Kidney tubule cell (primary cell): Measurements from ENCODE around the gene GNG13.
A peak's percentile ranks its signal among the peaks of the same experiment; 100 is the strongest.
"Not testable (repeated sequence)": the region's sequence is repeated elsewhere in the genome, so short reads cannot be mapped to it uniquely, and the experiment has no call there.

Source experiments
- DNase-seq: peaks from one replicate; pipeline ENCODE4 v3.0.0-alpha.2; 2018; ENCODE audit warnings: low spot score

GNG13 gene

GRCh38 chr16:799948-800833 lies at the start of gene GNG13:
TSS of gene GNG13 (minus strand) at chr16:800734. CDS start at chr16:799077, 1,657 bp downstream.
- no peak for DNase-seq

DNA sequence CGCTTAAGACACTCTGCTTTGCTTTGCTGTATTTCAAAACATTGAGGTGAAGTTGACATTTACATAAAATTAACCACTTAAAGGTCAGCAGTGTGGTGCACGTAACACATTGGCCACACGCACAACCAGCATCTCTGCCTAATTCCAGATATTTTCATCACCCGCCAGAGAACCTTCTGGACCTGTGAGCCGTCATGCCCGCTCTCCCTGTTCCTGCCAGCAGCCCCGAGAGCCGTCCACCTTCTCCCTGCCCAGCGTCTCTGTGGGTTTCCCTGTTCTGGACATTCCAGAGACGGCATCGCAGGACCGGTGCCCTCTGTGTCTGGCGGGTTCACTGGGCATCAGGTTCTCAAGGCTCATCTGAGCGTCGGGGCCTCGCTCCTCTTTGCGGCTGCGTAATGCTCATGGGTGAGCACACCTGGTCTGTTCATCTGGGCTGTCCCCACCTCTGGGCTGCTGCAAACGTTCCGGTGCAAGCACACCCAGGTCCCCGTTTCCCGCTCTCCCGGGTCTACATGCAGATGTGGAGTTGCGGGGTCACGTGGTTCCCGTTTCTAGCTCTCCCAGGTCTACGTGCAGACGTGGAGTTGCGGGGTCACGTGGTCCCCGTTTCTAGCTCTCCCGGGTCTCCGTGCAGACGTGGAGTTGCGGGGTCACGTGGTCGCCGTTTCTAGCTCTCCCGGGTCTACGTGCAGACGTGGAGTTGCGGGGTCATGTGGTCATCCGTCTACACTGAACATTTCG lies 48.1 kb upstream of the GNG13 start:
- DNase-seq: no peak

DNA sequence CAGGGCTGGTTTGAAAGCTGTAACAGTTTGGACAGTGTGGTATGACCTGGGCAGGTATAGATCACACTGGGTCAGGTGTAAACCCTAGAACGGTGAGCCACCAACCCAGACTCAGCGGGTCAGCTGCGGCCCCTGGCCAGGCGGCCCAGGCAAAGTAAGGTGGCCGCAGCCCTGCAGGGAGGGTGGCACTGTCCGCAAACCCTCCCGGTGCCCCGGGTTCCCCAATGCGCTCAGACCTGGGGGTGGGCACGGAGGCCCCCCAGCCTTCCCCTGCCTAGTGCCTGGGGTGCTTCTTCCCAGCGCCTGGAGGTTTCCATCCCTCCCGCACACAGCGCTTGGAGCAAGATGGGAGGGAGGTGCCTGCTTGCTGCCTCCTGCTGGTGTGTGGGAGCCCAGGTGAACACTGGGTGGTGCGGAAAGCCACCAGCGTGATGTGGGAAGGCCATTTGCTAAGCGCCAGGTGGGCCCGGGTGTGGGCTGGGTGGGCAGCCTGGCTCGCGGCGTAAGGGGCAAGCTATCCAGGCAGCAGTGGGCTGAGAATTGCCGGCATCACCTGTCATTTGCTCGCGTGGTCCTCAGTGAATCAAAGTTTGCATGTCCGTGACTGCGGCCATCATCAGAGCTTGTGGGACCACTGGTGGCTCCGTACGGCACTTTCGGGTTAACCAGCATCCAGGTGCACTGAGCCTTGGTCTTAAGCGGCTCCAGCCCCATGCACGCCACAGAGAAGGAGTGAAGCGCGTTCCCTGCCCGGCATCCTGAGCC lies 47.3 kb upstream of the GNG13 start:
- DNase-seq: no peak

GRCh38 chr16:847151-847550 lies 46.6 kb upstream of the GNG13 start:
- no peak for DNase-seq

- DNase-seq: no peak
Measured at GRCh38 chr16:845351-845745, 44.8 kb upstream of the GNG13 start.

- no peak for DNase-seq
Measured at GRCh38 chr16:844638-845350, 44.3 kb upstream of the GNG13 start.

DNA sequence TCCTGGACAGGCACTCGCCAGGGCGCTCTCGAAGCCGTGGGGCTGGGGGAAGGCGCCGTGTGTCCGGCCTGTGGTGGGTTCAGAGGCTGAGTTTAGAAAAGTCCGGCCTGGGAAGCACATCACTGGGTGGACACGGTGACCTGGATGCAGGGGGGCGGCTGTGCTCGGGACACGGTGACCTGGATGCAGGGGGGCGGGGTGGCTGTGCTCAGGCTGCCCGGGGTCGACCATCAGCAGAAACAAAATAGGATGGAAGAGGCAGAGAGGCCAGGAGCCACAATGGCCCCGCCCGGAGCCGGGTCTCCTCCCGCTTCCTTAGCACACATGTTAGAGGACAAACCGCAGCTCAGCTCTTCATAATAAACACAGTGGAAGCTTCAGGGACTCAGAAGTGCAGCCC lies 43.2 kb upstream of the GNG13 start:
- no peak for DNase-seq

DNA sequence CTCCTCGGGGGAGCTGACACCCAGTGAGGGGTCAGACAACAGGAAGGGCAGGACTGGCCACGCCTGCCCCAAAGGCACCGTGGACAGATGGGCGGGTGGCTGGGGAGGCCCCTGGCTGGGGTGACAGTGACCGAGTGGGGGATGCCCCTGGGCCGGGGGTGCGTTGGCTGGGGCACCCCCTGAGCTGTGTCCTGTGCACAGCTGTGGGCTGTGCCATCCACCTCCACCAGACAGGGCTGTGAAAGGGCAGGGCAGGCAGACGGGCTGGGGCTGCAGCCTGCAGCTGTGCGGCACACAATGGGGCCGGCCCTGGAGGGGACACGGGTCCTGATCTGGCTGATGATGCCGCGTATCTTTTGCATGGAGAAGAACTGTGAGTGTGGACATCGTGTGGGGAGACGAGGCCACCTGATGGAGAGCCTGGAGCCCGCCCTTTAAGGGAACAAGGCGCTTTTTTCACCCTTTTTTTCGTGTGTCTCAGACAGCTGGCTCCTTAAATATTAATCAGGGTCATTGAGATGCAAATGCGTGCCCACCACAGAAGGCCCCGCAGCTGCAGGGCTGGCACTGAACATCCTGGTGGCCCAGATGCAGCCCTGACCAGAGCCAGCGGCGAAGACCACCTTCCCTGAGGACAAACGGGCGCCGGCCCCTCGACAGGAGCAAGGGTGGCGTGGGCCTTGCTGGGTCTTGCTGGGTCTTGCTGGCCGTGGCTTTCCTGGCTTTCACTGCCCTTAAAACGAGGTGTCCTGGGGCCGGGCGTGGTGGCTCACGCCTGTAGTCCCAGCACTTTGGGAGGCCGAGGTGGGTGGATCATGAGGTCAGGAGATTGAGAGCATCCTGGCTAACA lies 42.4 kb upstream of the GNG13 start:
- DNase-seq: no peak

DNA sequence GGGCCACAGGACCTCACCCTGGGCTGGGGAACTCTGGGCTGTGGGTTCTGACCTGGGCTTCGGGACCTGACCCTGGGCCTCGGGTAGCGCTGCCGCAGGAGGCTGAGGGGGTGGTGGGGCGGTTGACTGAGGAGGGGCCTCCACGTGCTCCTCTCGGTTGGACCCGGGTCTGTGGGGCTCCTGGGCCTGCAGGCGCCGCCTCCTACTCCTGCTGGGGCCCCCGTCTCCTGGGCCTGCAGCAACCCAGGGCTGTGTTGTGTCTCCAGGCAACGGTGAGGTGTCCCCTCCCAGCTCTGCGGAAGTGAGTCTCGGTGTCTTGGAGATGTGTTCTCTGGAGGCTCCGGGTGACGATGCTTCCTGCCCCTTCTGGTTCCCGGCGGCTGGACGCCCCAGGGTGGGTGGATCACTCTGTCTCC lies 41.5 kb upstream of the GNG13 start:
- DNase-seq: peak; percentile 44

- DNase-seq: no peak
Measured at GRCh38 chr16:841455-842060, 41.0 kb upstream of the GNG13 start.

DNA sequence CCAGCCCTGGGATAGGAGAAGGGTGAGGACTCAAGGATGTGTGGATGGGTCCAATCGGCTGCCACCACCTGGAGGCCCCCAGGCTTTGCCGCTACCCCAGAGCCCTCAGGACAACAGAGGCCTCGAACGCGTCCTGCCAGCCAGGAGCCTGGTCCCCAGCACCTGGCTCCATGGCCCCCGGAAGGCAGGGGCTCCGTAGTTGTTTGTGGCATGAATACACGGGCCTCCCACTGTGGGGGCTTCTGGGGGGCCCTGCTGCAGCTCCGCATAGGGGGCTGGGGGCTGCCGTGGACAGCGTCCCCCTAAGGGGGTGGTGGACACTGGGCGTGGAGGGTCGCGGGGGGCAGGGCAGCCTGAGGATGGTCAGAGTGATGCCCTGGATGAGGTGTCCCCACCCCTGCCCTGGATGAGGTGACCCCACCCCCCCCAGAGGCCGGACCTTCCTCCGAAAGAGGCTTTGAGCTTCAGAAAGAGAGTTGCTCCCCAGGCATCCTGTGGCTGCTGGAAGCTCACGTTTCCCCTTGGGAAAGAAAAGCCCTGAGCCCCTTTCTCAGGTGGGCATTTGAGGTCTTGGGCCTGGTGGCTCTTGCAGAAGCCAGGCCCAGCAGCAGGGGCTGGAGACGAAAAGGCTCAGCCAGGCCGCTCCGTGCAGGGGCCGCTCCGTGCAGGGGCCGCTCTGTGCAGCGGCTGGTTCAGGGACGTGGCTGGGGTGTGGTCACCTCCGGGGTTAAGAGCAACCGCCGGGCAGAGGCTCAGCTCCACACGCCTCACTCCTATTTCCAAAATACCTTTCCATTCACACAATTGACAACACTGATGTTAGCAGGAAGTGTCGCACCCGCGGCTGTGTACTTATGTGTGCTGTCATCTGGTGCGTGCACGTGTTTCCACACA lies 40.3 kb upstream of the GNG13 start:
- DNase-seq: no peak

- no peak for DNase-seq
Measured at GRCh38 chr16:839643-840408, 39.3 kb upstream of the GNG13 start.

GRCh38 chr16:838741-839140 lies 38.2 kb upstream of the GNG13 start:
- no peak for DNase-seq

DNA sequence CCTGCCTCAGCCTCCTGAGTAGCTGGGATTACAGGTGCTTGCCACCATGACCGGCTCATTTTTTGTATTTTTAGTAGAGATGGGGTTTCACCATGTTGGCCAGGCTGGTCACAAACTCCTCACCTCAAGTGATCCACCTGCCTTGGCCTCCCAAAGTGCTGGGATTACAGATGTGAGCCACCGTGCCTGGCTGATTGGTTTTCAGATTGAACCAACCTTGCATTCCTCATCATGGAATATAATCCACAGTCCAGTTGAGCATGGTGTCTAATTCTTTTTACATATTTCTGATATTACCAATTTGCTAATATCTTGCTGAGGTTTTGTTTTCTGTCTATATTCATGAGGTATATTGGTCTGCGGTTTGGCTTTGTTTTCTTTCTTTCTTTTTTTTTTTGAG lies 36.3 kb upstream of the GNG13 start:
- DNase-seq: not testable (repeated sequence)

GRCh38 chr16:836221-836620 lies 35.7 kb upstream of the GNG13 start:
- no peak for DNase-seq

GRCh38 chr16:835373-835772 lies 34.8 kb upstream of the GNG13 start:
- DNase-seq: no peak

DNA sequence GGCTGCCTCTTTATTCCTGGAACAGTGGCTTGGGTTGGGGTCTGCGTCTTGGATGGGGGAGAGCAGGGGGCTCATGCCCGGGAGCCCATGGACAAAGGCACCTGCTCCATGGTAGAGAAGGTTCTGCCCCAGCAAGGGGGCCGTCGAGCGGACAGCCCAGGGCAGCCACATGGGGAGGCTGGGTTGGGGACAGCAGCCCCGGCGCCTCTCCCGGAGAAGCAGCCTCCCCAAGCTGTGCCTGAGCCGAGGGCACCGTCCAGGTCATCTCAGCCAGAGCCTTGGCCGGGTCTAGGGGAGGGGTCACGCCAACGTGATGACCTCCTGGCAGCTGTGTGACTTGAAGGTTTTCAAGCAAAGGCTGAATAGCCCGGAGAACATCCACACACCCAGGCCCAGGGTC lies 32.9 kb upstream of the GNG13 start:
- no peak for DNase-seq

GRCh38 chr16:832652-833336 lies 32.3 kb upstream of the GNG13 start:
- DNase-seq: no peak
